H4 (cell line): ENCODE data around the gene FILIP1L. TPM values are rescaled to one million over a fixed set of nuclear protein-coding genes. Genes with fewer than 3 reads are reported as not detected.
"Not testable (repeated sequence)": the region's sequence is repeated elsewhere in the genome, so short reads cannot be mapped to it uniquely, and the experiment has no call there.

Source experiments
- DNase-seq: peaks from one replicate; pipeline ENCODE4 v3.0.0-alpha.2; 2015; ENCODE audit warnings: low spot score
- total RNA-seq: library from RNA; depleted of rRNA; stranded (reverse); fragments of >200 nt; shearing (Covaris generic); gene quantifications from 2 replicates; pipeline ENCODE4 v1.2.3, GENCODE V29; 2014

The FILIP1L gene
- total RNA-seq, 1 experiment from 2014 or later: 37.8 TPM

GRCh38 chr3:99845331-99845730, 269.0 kb downstream of the FILIP1L start:
- DNase-seq: no peak

- DNase-seq: no peak
Observed at GRCh38 chr3:99843590-99844258, 270.6 kb downstream of the FILIP1L start.

GRCh38 chr3:99842826-99843589, 271.3 kb downstream of the FILIP1L start:
- DNase-seq: peak; percentile 63

- DNase-seq: not testable (repeated sequence)
Observed at GRCh38 chr3:99841949-99842348, 272.4 kb downstream of the FILIP1L start.

GRCh38 chr3:99839613-99840012, 274.7 kb downstream of the FILIP1L start:
- DNase-seq: no peak

DNA sequence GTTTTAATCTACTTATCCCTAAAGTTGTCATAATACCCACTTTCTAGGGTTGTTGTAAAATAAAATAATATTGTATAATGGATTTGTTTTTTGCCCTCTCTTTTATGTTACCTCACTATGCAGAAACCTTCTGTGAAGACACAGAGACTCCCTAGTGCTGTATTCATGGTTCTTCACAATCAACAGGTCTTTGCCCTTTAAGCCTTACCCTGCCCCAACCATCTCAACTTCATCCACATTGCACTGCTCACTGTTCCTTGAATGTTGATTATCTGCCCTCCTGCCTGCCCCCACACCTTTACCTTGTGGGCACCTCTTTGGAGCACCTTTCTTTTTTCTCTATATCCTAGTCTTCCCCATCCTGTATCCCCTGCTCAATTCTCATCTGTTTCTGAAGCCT, 275.5 kb downstream of the FILIP1L start:
- no peak for DNase-seq

- DNase-seq: no peak
Observed at GRCh38 chr3:99837715-99838114, 276.6 kb downstream of the FILIP1L start.

DNA sequence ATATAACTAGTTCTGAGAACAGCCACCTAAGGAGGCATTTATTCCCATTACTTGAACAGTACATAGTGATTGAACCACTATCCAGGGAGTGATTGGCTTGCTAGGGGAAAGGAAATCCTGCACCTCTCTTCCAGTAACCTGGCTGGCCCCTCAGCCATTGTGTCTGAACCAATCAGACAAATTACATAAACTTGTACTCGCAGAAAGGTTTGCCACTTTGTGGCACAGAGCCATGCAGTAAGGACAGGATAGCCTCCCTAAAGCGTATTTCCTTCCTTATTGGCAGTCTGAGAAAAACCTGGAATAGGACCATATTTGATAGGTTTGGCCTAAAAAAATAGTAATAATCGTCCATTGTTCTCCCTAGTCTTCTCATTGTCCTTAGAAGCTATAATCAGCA, 277.6 kb downstream of the FILIP1L start:
- DNase-seq: no peak

DNA sequence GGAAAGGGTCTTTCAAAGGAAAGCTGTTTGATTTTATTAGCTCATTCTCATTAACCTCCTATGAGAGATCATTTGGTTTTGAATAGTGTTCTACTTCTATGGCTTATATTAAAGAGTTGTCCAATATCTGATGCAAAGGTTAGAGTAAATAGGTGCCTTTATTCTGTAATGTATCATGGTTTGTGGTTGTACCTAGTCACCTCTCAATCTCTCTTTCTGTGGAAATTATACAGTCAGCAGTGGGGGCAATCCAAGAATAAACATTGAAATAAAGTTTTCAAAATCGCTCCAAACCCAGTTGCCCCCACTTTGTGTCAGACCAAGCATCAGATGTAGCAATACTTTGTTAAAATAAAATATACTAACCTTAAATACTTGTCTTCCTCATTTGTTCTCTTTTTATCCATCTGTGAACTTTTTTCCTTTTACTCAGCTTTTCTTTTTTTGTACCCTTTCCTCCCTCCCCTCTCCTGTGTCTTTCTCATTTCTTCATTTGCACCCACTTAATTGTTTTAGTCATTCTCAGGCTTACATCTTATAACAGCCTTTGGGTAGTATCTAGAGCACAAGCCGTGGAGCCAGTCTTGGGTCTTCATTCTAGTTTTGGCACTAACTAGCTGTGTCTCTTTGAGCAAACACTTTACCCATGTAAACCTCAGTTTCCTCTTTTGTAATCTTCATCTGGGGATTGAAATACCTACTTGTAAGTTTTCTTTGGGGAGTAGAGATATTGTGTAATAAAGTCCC, 279.9 kb downstream of the FILIP1L start:
- no peak for DNase-seq

GRCh38 chr3:99833617-99834205, 280.6 kb downstream of the FILIP1L start:
- DNase-seq: no peak

GRCh38 chr3:99829844-99830243, 284.5 kb downstream of the FILIP1L start:
- DNase-seq: no peak

- no peak for DNase-seq
Observed at GRCh38 chr3:99825004-99825640, 289.2 kb downstream of the FILIP1L start.

DNA sequence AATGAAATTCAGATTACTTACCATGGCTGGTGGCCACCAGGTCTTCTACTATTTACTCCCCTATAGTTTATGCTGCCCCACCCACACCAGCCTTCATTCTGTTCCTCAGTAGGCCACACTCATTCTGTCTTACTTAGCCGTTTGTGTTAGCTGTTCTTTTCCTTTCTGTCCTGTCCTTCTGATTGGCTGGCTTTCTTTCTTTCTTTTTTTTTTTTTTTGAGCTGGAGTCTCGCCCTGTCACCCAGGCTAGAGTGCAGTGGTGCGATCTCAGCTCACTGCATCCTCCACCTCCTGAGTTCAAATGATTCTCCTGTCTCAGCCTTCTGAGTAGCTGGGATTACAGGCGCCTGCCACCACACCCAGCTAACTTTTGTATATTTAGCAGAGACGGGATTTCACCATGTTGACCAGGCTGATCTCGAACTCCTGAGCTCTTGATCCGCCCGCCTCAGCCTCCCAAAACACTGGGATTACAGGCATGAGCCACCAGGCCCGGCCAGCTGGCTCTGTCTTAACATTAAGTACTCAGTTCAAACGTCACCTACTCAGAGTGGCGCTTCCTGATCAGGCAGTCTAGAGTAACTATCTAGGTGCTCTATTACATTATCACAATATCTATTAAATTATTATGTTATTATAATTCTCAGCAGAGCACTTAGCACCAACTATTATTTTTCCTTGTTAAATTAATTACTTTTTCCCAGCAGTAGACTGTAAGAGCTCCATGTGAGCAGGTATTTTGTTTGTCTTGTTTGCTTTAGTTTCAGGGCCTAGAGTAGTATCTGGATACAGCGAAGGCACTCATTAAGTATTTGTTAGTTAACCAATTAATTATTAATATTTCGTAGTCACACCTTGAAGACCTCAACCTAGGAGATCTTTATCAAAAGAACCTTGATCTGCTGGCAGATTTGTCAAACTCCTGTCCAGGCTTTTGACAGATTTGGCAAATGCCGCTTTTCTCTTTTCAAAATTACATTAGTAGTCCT, 290.3 kb downstream of the FILIP1L start:
- no peak for DNase-seq

GRCh38 chr3:99818818-99819217, 295.5 kb downstream of the FILIP1L start:
- no peak for DNase-seq

DNA sequence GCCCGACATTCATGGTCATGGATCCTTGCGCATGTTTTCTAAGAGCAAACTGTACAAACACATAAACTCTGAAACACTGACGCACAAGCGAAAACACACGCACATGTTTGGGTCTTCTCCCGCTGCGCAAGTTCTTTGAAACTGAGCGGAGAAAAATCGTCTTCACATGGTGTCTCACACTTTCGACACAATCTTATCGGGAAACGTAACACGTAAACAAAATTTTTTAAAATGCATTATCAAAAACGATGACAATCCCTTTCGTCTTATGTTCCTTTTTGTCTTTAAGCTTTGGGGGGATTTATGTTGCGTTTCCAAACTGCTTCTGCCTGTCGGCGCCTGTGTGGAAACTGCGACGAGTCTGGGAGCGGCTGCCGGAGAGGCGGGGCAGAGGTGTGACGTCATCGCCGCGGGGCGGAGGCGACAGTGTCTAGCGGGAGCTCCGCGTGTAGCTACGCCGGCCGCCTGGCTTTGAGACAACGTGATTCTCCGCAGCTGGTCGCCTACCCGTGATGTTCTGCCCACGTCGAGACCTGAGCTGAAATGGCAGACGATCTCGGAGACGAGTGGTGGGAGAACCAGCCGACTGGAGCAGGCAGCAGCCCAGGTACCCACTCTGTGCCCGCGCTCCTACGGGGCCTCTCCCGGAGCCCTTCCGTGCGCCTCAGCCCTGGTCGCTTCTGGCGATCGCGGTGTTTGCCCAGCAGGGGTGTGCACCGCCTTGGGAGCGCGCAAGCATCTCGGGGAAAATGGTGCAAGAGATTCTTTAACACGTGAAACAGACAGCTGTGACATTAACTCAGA, 296.7 kb downstream of the FILIP1L start, which contains the start of gene CMSS1:
Gene CMSS1 (plus strand): TSS at position 426 of the 804 bp plus-strand sequence.
- DNase-seq: peak; percentile 81

DNA sequence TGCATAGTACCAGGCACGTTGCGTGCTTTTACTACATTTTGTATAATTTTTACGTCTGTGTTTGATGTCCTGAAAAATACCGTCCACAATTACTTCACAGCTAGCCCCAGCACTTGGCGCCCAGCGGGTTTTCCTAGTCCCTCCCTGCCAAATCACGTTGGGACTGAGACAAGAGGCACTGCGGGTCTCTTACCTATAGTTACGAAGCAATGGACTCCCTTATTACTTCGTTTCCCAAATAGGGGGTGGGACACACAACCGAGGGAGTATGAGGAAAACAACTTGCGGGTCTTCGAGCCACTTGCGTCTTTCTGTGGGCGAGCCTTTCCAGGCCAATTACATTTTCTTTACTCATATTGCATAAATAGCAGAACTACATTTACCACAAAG, 297.3 kb downstream of the FILIP1L start:
- DNase-seq: no peak

DNA sequence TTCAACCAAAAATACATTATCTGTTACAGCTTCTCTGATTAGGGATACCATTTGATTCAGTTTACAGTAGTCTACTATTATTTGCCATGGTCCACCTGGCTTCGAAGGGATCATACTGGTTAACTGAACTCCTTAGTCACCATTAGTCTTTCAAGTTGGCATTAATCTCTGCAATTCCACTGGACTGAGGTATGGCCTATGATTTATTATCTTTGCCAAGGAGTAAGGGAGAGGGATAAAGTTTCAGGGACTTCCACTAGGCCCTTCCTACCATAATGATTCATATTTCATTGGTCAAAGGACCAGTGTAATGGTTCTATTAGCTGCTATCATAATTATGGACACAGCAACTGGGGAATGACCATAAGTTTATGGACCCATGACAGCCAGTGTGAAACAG, 303.9 kb downstream of the FILIP1L start:
- no peak for DNase-seq

GRCh38 chr3:99809565-99809964, 304.7 kb downstream of the FILIP1L start:
- DNase-seq: no peak

- peak; percentile 70 for DNase-seq
Observed at GRCh38 chr3:99808163-99808794, 306.0 kb downstream of the FILIP1L start.
